Activated CD4-positive, alpha-beta T cell treated with anti-CD3 and anti-CD28 coated beads, Interleukin-2, amount 50 U/mL, for 24 hours (primary cell): ENCODE measurements around the gene LAG3.

ENCODE experiments used
- DNase-seq, 2 donors: peaks; one replicate each; pipeline ENCODE4 v3.0.0-alpha.2; 2020; ENCODE audit warnings: low read depth in 1 of 2, low spot score in 1 of 2

The LAG3 gene

GRCh38 chr12:6752921-6753771, 19.2 kb upstream of the LAG3 start, which contains the start of gene MLF2:
Gene MLF2 (minus strand): TSS chr12:6753141. CDS start chr12:6752334, 807 bp downstream.
- DNase-seq: peak; percentile 96 to 98

GRCh38 chr12:6753772-6754356, 18.5 kb upstream of the LAG3 start:
- no peak for DNase-seq

- DNase-seq: no peak
Observed at GRCh38 chr12:6754411-6754810, 17.9 kb upstream of the LAG3 start.

- DNase-seq: no peak
Observed at GRCh38 chr12:6757028-6757690, 15.2 kb upstream of the LAG3 start.

GRCh38 chr12:6758506-6759095, 13.7 kb upstream of the LAG3 start:
- no peak for DNase-seq

GRCh38 chr12:6759741-6760140, 12.6 kb upstream of the LAG3 start:
- no peak for DNase-seq

- no peak for DNase-seq
Observed at GRCh38 chr12:6763380-6763779, 8.9 kb upstream of the LAG3 start.

GRCh38 chr12:6764011-6764828, 8.1 kb upstream of the LAG3 start:
- DNase-seq: no peak

GRCh38 chr12:6765048-6765633, 7.2 kb upstream of the LAG3 start:
- no peak for DNase-seq

GRCh38 chr12:6765634-6766581, 6.4 kb upstream of the LAG3 start, which contains the start of gene PTMS:
Gene PTMS (plus strand): TSS chr12:6766363. CDS start chr12:6766706, 343 bp downstream.
- DNase-seq: no peak

- no peak for DNase-seq
Observed at GRCh38 chr12:6766651-6767349, 5.5 kb upstream of the LAG3 start.

- DNase-seq: no peak
Observed at GRCh38 chr12:6767353-6768319, 4.7 kb upstream of the LAG3 start.

GRCh38 chr12:6768437-6768914, 3.8 kb upstream of the LAG3 start:
- no peak for DNase-seq

- DNase-seq: no peak
Observed at GRCh38 chr12:6768990-6769389, 3.3 kb upstream of the LAG3 start.

GRCh38 chr12:6769666-6770065, 2.7 kb upstream of the LAG3 start:
- no peak for DNase-seq

GRCh38 chr12:6770094-6770493, 2.2 kb upstream of the LAG3 start:
- no peak for DNase-seq

GRCh38 chr12:6770600-6770999, 1.7 kb upstream of the LAG3 start:
- no peak for DNase-seq
